Right hindlimb (tissue), 1 donor: Measurements from ENCODE around the gene LRPPRC.
"Not testable (repeated sequence)": the region's sequence is repeated elsewhere in the genome, so short reads cannot be mapped to it uniquely, and the experiment has no call there.

ENCODE experiments used
- DNase-seq: peaks from one replicate; pipeline ENCODE4 v3.0.0-alpha.2; 2018

Gene LRPPRC

GRCh38 chr2:43977677-43978375 is 18.0 kb downstream of the LRPPRC start:
- no peak for DNase-seq

- no peak for DNase-seq
Observed at GRCh38 chr2:43960921-43961320, 34.9 kb downstream of the LRPPRC start.

- DNase-seq, result no peak
Observed at GRCh38 chr2:43958397-43959275, 37.2 kb downstream of the LRPPRC start.

- no peak for DNase-seq
Observed at GRCh38 chr2:43950383-43951008, 45.3 kb downstream of the LRPPRC start.

- no peak for DNase-seq
Observed at GRCh38 chr2:43948370-43948769, 47.4 kb downstream of the LRPPRC start.

GRCh38 chr2:43946685-43947084 is 49.1 kb downstream of the LRPPRC start:
- DNase-seq, result no peak

GRCh38 chr2:43945439-43945838 is 50.4 kb downstream of the LRPPRC start:
- no peak for DNase-seq

- DNase-seq, result no peak
Observed at GRCh38 chr2:43944915-43945314, 50.9 kb downstream of the LRPPRC start.

GRCh38 chr2:43943809-43944452 is 51.9 kb downstream of the LRPPRC start:
- no peak for DNase-seq

- DNase-seq, result no peak
Observed at GRCh38 chr2:43943323-43943722, 52.5 kb downstream of the LRPPRC start.

GRCh38 chr2:43942881-43943280 is 52.9 kb downstream of the LRPPRC start:
- no peak for DNase-seq

- DNase-seq, result no peak
Observed at GRCh38 chr2:43941966-43942365, 53.8 kb downstream of the LRPPRC start.

GRCh38 chr2:43941359-43941758 is 54.4 kb downstream of the LRPPRC start:
- no peak for DNase-seq

GRCh38 chr2:43939695-43940256 is 56.0 kb downstream of the LRPPRC start:
- DNase-seq, result no peak

- DNase-seq, result no peak
Observed at GRCh38 chr2:43937269-43937820, 58.4 kb downstream of the LRPPRC start.

GRCh38 chr2:43934567-43934966 is 61.2 kb downstream of the LRPPRC start:
- DNase-seq, result no peak

GRCh38 chr2:43931293-43931692 is 64.5 kb downstream of the LRPPRC start:
- DNase-seq, result no peak

GRCh38 chr2:43927442-43927841 is 68.3 kb downstream of the LRPPRC start:
- DNase-seq, result no peak

- DNase-seq, result no peak
Observed at GRCh38 chr2:43925431-43925830, 70.4 kb downstream of the LRPPRC start.

GRCh38 chr2:43924463-43924862 is 71.3 kb downstream of the LRPPRC start:
- no peak for DNase-seq

- DNase-seq, result not testable (repeated sequence)
Observed at GRCh38 chr2:43911136-43911790, 84.5 kb downstream of the LRPPRC start.
